CD4-positive, alpha-beta T cell treated with Interleukin-15 for 4 hours (primary cell): Measurements from ENCODE around the gene GIMAP4.
"Not testable (repeated sequence)": the region's sequence is repeated elsewhere in the genome, so short reads cannot be mapped to it uniquely, and the experiment has no call there.

Experiments used
- DNase-seq: peaks from one replicate; pipeline ENCODE4 v3.0.0-alpha.2; 2020; ENCODE audit warnings: low spot score

Gene GIMAP4

DNA sequence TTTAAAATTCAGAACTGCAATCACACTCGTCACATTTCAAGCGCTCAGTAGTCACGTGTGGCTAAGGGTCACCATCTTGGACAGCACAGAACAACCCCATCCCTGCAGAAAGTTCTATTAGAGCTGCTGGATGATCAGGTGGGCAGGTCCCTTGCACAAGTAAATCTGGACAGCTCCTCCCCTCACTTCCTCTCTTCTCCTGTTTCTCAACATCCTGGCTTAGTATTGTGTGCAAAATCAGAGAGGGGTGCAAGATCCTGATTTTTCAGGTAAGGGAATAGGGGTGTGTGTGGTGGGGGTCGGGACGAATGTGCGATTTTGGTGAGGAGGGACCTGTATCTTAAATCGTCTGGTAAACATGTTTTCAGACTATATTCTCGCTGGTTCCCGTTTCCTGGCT is at the start of gene GIMAP4:
Gene GIMAP4, plus strand, starts transcription at position 222 of the 400 bp plus-strand sequence. CDS start 2,512 bp downstream, outside the sequence.
- peak; percentile 60 for DNase-seq

DNA sequence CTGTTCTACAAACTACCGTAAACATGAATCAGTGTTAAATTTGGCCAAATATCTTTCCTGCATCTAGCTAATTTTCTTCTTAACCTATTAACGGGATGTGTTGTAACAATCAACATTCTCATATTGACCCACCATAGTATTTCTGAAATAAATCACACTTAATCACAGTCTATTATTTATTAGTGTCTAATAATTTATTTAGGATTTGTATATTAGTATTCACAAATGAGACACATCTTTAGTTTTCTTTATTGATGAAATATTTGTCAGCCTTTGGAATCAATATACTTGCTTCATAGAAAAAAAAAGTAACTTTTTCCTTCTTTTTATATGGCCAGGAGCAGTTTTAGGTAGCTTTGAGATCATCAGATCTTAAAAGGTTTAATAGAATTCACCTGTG is 47.9 kb upstream of the GIMAP4 start:
- DNase-seq = no peak

GRCh38 chr7:150520145-150520544 is 47.0 kb upstream of the GIMAP4 start:
- DNase-seq = no peak

GRCh38 chr7:150522931-150523330 is 44.3 kb upstream of the GIMAP4 start:
- not testable (repeated sequence) for DNase-seq

- no peak for DNase-seq
Observed at GRCh38 chr7:150524018-150524417, 43.2 kb upstream of the GIMAP4 start.

DNA sequence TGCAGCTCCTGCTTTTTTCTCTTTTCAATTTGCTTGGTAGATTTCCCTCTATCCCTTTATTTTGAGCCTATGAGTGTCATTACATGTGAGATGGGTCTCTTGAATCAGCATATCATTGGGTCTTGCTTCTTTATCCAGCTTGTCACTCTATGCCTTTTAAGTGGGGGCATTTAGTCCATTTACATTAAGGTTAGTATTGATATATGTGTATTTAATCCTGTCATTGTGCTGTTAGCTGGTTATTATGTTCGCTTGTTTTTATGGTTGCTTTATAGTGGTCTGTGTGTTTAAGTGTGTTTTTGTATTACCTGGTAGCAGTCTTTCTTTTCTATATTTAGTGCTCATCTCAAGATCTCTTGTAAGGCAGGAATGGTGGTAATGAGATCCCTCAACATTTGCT is 35.5 kb upstream of the GIMAP4 start:
- no peak for DNase-seq

DNA sequence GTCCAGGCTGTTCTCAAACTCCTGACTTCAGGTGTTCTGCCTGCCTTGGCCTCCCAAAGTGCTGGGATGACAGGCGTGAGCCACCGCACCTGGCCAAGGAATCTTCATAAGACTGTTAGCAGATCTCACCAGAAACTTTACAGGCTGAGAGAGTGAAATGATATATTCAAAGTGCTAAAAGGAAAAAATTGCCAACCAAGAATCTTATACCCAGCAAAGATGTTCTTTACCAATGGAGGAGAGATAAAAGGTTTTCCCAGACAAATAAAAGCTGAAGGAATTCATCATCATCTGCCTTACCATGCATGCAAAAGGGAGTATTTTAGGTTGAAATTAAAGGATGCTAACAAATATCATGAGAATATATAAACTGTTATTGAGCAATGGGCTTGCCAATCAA is 28.9 kb upstream of the GIMAP4 start:
- no peak for DNase-seq

DNA sequence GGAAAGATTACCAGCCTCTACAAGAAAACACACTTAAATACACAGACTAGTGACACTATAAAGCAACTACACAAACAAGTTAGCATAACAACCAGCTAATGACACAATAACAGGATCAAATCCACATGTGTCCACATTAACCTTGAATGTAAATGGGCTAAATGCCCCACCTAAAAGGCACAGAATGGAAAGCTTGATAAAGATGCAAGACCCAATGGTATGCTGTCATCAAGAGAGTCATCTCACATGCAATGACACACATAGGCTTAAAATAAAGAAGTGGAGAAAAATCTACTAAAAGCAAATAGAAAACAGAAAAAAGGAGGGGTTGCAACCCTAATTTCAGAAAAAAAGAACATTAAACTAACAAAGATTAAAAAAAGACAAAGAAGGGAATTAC is 14.0 kb upstream of the GIMAP4 start:
- no peak for DNase-seq

- DNase-seq = peak; percentile 81
Observed at GRCh38 chr7:150556521-150557138, 10.6 kb upstream of the GIMAP4 start.

GRCh38 chr7:150560486-150560885 is 6.7 kb upstream of the GIMAP4 start:
- DNase-seq = no peak

- no peak for DNase-seq
Observed at GRCh38 chr7:150562919-150563318, 4.3 kb upstream of the GIMAP4 start.

- DNase-seq = peak; percentile 39
Observed at GRCh38 chr7:150564006-150564405, 3.2 kb upstream of the GIMAP4 start.

- DNase-seq = no peak
Observed at GRCh38 chr7:150564566-150564965, 2.6 kb upstream of the GIMAP4 start.

GRCh38 chr7:150565239-150565638 is 2.0 kb upstream of the GIMAP4 start:
- no peak for DNase-seq

- no peak for DNase-seq
Observed at GRCh38 chr7:150566123-150566522, 1.1 kb upstream of the GIMAP4 start.

DNA sequence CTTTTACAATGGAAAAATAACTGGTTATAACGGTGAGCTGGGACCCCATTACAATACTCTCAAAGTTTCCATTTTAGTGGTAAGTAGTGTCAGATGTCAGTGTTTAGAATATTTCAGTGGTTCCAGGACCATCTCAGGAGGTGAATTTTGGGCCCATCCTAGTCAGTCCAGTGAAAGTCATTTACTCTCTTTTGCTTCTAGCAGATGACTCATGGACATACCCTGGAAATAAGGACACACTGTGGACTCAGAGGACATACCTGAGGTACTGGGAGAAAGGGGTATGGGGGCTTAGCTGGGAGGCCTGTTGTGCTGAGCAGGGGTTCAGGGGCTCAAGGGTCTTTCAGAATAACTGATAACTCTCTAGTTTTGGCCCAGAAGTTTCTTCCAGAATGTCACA is 618 bp upstream of the GIMAP4 start:
- no peak for DNase-seq

GRCh38 chr7:150567871-150568301 is 696 bp downstream of the GIMAP4 start:
- DNase-seq = peak; percentile 53

- DNase-seq = peak; percentile 59
Observed at GRCh38 chr7:150568714-150569113, 1.5 kb downstream of the GIMAP4 start.

- DNase-seq = no peak
Observed at GRCh38 chr7:150569245-150569955, 2.2 kb downstream of the GIMAP4 start.

DNA sequence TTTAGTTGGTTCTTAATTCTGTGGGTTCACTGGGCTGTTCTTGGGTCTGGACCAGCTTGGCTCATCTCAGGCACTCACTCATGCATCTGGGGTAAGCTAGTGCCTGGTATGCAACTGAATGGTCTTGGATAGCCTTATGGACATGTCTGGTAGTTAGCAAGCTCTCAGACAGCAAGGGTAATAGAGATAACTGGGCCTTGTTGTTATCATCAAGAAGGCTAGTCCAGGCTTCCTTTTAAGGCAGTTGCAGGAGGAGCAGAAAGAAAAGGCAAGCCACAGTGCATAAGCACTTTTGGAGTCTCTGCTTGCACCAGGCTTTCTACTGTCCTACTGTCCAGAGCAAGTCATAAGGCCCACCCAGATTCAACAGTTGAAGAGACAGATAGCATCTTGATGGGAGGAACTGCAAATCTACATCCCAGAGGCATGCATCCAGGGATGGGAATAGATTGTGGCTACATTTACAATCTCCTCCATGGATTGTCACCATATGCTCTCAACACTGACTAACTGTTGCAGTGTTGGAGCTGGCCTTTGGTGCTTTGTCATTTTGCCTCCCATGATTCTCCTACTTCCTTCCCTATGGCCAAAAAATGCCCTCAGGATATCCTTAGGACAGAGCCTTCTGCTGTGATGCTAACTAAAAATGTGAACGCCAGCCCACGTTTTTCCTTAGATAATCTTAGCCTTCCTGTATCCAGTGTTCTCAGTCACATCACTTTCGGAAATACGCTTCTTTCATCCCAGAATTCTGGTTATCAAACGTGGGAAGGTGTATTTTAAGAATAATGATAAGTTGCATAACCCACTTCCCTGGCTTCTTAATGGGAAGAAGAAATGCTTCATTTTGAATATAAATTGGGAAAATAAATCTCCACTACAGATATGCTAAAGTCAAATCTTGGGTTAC is 3.6 kb downstream of the GIMAP4 start:
- DNase-seq = no peak

DNA sequence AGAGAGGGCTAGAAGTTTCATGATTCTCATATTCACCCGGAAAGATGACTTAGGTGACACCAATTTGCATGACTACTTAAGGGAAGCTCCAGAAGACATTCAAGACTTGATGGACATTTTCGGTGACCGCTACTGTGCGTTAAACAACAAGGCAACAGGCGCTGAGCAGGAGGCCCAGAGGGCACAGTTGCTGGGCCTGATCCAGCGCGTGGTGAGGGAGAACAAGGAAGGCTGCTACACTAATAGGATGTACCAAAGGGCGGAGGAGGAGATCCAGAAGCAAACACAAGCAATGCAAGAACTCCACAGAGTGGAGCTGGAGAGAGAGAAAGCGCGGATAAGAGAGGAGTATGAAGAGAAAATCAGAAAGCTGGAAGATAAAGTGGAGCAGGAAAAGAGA is 5.3 kb downstream of the GIMAP4 start:
- DNase-seq = no peak

- not testable (repeated sequence) for DNase-seq
Observed at GRCh38 chr7:150579979-150580637, 12.9 kb downstream of the GIMAP4 start.
